ENCODE results near the gene FAR2. TPM values are rescaled to one million over a fixed set of nuclear protein-coding genes. Genes with fewer than 3 reads are reported as not detected.

FAR2 gene
- total RNA-seq, 2 experiments from 2014 or later = 0.53 to 1.6 TPM

GRCh38 chr12:29322157-29322556 lies 173.1 kb downstream of the FAR2 start:
- H3K4me1 Mint-ChIP-seq (ENCODE audit: low read depth) = peaks cover 10% of the 10 kb centered on the region
- POLR2A ChIA-PET = interaction anchor here (1.2 kb wide), 1 partner anchor 233 kb away, joined by 3 read pairs; no protein-coding TSS in a partner anchor
- H3K27me3 ChIP-seq (ENCODE audit: control insufficient read depth in 1 of 2, insufficient read depth in 2 of 2, low read length in 2 of 2) = no peaks in the 10 kb centered on the region
- no peak overlapping the region for H3K27ac ChIP-seq (ENCODE audit: low read depth in 1 of 2, low read length in 2 of 2)
- no peak overlapping the region for H3K27ac Mint-ChIP-seq
- intact Hi-C loops (cut with DNase I, micrococcal nuclease) = no loop called here
- no peak overlapping the region for H3K4me3 Mint-ChIP-seq
- H3K9me3 Mint-ChIP-seq = no peaks in the 10 kb centered on the region
- CTCF ChIA-PET = no interaction called here
- ATAC-seq (ENCODE audit: poor library complexity) (no peak), DNase-seq (no peak)
- peaks cover 25% of the 10 kb centered on the region for H3K36me3 Mint-ChIP-seq (ENCODE audit: low read depth)
- H3K36me3 ChIP-seq (ENCODE audit: insufficient read depth, low read length) = peaks cover 15% of the 10 kb centered on the region
- no peaks in the 10 kb centered on the region for H3K27me3 Mint-ChIP-seq
- H3K4me1 ChIP-seq (ENCODE audit: insufficient read depth, low read length) = peaks cover 4% of the 10 kb centered on the region
- no peak for TF ChIP-seq CTCF (IDR thresholded peaks at IDR 0.05)
- no peak overlapping the region for H3K4me3 ChIP-seq (ENCODE audit: low read length)
- no peaks in the 10 kb centered on the region for H3K9me3 ChIP-seq (ENCODE audit: control insufficient read depth in 1 of 2, insufficient read depth in 1 of 2, low read length in 2 of 2)

- no peaks in the 10 kb centered on the region for H3K9me3 Mint-ChIP-seq
- ChIA-PET CTCF (interaction anchor here (0.6 to 1.5 kb wide), 4 partner anchors 9 to 1152 kb away, joined by 3 to 4 read pairs (median 3); no protein-coding TSS in a partner anchor), POLR2A (no interaction called here)
- H3K4me3 ChIP-seq (ENCODE audit: low read length) = no peak overlapping the region
- ATAC-seq (ENCODE audit: poor library complexity) = no peak
- H3K4me1 ChIP-seq (ENCODE audit: insufficient read depth, low read length) = no peaks in the 10 kb centered on the region
- H3K4me3 Mint-ChIP-seq = no peak overlapping the region
- H3K27me3 Mint-ChIP-seq = no peaks in the 10 kb centered on the region
- no peaks in the 10 kb centered on the region for H3K36me3 ChIP-seq (ENCODE audit: insufficient read depth, low read length)
- H3K36me3 Mint-ChIP-seq (ENCODE audit: low read depth) = peaks cover 22% of the 10 kb centered on the region
- DNase-seq = no peak
- H3K27me3 ChIP-seq (ENCODE audit: control insufficient read depth in 1 of 2, insufficient read depth in 2 of 2, low read length in 2 of 2) = no peaks in the 10 kb centered on the region
- H3K27ac Mint-ChIP-seq = no peak overlapping the region
- intact Hi-C loops (cut with DNase I, micrococcal nuclease) = no loop called here
- H3K27ac ChIP-seq (ENCODE audit: low read depth in 1 of 2, low read length in 2 of 2) = no peak overlapping the region
- no peaks in the 10 kb centered on the region for H3K4me1 Mint-ChIP-seq (ENCODE audit: low read depth)
- no peak for TF ChIP-seq CTCF (IDR thresholded peaks at IDR 0.05)
- H3K9me3 ChIP-seq (ENCODE audit: control insufficient read depth in 1 of 2, insufficient read depth in 1 of 2, low read length in 2 of 2) = no peaks in the 10 kb centered on the region
These were observed 180.3 kb downstream of the FAR2 start for GRCh38 chr12:29329411-29329810.

DNA sequence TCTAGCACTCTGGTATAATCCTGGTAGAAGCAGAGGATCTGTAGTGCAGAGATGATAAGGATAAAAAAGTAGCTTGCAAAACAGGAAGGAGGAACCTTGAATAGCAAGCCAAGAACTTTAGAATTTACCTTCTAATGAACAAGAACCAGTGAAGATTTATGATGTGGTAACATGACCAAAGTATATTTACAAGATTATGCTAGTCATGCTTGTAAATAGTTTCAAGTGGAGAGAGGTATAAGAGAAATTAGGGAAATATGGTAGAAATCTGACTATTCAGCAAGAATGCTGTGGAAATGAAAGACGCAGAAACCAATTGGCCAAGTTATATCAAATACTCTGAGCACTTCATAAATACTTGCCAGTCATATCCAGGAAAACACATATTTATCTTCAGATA lies 184.1 kb downstream of the FAR2 start:
- Mint-ChIP-seq H3K4me3 (no peak overlapping the region), H3K4me1 (ENCODE audit: low read depth) (no peaks in the 10 kb centered on the region), H3K27me3 (no peaks in the 10 kb centered on the region), H3K36me3 (ENCODE audit: low read depth) (peaks cover 21% of the 10 kb centered on the region), H3K27ac (no peak overlapping the region), H3K9me3 (no peaks in the 10 kb centered on the region)
- ATAC-seq (ENCODE audit: poor library complexity) (no peak), DNase-seq (no peak)
- Histone ChIP-seq H3K4me3 (ENCODE audit: low read length) (no peak overlapping the region), H3K27me3 (ENCODE audit: control insufficient read depth in 1 of 2, insufficient read depth in 2 of 2, low read length in 2 of 2) (no peaks in the 10 kb centered on the region), H3K27ac (ENCODE audit: low read depth in 1 of 2, low read length in 2 of 2) (no peak overlapping the region), H3K36me3 (ENCODE audit: insufficient read depth, low read length) (no peaks in the 10 kb centered on the region), H3K9me3 (ENCODE audit: control insufficient read depth in 1 of 2, insufficient read depth in 1 of 2, low read length in 2 of 2) (no peaks in the 10 kb centered on the region), H3K4me1 (ENCODE audit: insufficient read depth, low read length) (no peaks in the 10 kb centered on the region)
- TF ChIP-seq CTCF (IDR thresholded peaks at IDR 0.05) = no peak
- ChIA-PET CTCF (no interaction called here), POLR2A (no interaction called here)
- intact Hi-C loops (cut with DNase I, micrococcal nuclease) = no loop called here

All from CD4-positive, alpha-beta T cell (primary cell).